Dermis microvascular lymphatic vessel endothelial cell (primary cell): ENCODE measurements around the gene GRB7. TPM values are rescaled to one million over a fixed set of nuclear protein-coding genes. Genes with fewer than 3 reads are reported as not detected.
"Not testable (repeated sequence)": the region's sequence is repeated elsewhere in the genome, so short reads cannot be mapped to it uniquely, and the experiment has no call there.

Source experiments
- DNase-seq, 2 donors: peaks; one replicate each; pipeline versions ENCODE4 v3.0.0 to v3.0.0-alpha.2; 2010; ENCODE audit warnings: low read depth in 2 of 2
- total RNA-seq: library from RNA; depleted of rRNA; stranded (reverse); fragments of >200 nt; gene quantifications from 2 replicates; pipeline ENCODE4 v1.2.1, GENCODE V29; 2014

GRB7 gene
- total RNA-seq, 1 donor from 2014 or later: not detected

DNA sequence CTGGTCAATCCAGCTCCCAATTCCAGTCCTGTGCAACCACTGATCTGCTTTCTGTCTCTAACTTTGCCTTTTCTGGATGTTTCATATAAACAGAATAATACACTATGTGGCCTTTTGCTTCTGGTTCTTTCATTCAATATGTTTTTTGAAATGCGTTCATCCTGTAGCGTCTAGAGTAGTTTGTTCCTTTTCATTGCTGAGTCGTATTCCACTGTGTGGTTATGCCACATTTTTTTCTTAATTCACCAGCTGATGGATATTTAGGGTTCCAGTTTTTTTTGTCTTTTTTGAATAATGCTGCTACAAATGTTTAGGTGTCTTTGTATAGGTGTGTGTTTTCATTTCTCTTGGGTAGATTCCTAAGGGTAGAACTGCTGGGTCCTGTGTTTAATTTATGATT is 5.2 kb upstream of the GRB7 start:
- no peak for DNase-seq

DNA sequence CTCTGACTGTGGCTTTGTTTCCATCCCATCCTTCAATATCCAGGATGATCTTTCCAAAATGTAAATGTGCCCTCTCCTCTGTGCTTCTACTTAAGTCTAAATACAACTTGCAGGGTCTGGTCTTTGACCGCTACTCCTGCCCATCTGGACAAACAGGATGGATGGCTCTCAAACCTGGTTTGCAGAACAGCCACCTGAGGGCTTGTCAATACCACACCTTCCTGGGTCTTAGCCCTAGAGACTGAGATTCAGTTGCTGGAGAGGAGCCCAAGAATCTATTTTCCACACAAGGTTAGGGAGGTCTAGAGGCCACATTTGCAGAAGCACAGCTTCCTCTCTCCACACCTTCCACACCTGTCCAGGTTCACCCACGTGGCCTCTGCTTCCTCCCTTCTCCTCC is 1.9 kb upstream of the GRB7 start:
- DNase-seq: no peak

DNA sequence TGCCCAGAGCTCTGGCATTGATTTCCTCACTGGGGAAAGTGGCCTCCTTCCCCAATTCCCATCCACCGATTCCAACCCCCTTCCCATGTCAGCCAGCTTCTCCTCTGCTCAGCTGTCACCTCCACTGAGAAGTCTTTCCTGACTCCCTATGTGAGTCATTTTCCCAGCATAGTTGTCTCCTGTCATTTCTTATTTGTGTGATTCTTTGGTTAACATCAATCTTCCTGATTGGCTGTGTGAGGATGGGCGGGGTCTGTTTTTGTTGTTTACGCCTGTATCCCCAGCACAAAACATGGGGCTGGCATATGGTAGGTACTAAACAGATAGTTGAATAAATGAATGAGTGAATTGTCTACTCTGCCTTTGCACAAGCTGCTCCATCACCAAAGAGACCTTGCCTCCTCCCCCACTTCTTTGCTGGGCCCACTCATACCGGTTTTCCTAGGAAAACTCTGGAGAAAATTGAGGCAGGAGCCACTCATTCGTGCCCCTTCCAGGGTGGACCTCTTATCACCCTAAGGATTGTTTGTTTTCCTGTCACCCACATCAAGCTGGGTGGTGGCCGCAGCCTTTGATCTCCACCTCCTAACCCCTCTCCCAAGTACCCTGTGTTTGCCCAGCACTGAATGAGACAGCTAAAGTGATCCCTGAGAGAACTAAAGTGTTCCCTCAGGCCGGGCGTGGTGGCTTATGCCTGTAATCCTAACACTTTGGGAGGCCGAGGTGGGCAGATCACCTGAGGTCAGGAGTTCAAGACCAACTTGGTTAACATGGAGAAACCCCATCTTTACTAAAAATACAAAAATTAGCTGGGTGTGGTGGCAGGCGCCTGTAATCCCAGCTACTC is 1.2 kb upstream of the GRB7 start:
- no peak for DNase-seq

DNA sequence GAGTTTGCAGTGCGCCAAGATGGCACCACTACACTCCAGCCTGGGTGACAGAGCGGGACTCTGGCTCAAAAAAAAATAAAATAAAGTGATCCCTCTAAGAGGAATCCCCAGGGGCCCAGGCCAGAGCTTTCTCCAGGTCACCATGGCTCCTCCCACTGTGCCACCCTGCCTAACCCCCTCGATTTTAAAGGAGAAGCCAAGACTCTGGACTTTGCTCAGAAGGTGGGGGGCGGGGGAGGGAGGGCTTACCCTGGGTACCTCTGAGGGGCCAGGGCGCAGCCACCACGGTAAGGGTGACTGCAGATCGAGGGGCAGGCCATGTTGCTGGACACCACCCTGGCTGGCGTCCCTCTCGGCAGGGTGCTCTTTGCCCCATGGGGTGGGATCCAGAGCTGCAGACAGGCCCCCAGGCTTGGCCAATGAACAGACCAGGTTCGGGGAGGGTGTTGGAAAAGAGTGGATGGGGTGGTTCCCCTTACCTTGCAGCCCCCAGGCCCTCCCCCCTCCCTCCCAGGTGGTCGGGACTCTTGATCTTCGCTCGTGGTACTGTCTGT is 455 bp upstream of the GRB7 start:
- DNase-seq: no peak

DNA sequence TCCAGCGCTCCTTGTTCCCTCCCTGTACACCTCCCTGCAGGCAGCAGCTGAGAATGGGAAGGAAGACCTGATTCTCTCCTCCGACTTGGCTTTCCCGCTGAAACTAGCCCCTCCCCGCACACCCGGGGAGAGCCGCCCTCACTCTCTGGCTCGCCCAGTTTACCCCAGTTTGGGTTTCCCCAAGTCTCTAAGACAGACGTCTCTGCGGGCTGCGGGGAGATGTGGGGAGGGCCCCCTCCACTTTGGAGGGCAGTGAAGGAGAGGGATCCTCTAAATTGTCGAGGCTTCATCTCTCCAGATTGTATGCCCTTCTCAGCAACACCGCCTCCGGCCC is 797 bp downstream of the GRB7 start:
- no peak for DNase-seq

DNA sequence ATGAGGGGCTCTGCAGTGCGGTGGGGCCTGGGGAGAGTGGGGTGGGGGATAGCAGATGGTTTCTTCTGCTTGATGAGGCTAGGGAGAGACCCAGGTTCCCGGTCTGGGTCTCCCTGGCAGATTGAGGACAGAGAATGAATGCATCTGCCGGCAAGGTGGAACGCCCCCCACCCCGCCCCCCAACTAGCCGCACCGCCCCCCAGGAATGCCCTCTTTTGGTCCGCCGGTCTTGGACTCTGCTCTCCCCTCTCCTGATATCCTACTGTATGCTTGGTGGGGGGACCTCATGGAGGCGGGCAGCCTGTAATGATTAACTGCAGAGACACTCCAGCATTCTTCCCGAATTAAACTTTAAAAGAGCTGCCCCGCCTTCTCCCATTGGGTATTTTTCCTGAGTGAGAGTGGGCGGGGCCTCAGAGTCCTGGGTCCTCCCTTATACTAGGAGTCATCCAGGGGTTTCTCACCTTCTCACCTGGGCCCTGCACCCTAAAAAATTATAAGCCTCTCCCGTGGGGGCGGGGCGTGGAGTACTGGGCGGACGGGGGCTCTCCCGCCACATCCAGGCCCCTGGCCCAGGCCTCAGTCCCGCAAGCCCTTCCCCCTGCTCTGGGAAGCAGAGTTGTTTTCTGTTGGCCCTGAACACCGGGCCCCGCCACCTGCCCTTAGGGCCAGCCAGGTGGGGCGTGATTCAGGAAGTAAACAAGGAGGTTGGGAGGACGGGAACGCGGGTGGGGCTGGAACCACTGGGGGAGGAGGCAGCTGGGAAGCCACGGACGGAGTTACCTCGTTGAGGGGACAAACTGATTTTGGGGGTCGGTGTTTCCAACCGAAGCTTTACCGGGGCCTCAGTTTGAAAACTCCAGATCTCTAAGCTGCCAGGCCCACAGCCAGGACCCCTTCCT is 1.5 kb downstream of the GRB7 start:
- no peak for DNase-seq

DNA sequence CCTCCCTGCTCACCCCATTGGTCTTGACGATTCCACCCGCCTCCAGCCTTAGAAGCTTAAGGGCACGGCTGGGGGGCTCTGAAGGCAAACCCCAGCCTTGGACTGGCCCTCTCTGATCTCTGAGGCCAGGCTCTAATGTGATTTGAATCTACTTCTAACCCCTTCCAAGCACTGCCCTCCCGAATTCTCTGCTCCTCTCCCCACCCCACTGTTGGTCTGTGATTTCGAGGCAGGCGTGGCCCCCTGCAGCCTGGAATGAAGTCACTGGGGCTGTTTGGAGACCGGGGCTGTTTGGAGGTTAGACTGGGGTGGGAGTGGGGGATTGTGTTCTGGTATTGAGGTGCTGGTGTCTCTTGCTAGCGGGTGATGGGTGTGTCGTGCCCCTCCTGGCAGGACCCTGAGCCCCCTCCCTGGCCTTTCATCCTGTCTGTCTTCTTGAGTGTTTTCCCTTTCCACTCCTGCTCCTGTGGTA is 2.2 kb downstream of the GRB7 start:
- DNase-seq: no peak

DNA sequence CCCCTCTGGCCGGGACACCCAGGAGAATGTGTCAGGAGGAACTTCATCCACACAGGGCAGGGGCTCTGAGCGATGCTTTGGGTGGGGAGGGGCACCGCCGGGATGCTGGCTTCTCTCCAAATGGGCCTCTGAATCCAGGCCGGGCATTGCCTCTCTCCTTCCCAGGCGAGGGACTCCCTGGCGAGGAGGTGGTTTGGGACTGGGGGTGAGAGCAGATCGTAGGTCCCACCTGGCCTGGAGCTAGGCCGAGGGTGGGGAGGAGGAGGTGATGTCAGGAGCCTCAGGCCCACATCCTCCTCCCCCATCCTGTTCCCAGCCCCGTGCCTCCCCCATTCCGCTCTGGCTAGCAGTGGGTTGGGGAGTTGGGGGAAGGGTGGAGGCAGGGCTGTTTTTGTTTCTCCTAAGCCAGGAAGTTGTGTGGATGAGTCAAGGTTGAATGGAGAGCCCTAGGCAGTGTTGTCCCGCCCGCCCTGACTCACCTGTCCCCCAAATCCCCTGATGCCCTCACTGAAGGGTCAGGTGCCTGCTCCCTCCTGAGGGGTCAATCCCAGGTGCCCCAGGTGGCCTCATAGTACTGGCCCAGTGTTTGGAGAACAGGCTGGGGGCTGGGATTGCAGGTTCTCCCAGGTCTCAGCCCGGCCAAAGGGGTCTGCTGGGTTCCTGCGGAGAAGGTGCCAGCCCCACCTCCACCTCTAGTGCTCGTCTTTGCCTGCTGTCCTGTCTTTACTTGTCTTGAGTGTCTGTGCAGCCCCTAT is 2.8 kb downstream of the GRB7 start:
- DNase-seq: peak in 1 of 2 donors; percentile 55

DNA sequence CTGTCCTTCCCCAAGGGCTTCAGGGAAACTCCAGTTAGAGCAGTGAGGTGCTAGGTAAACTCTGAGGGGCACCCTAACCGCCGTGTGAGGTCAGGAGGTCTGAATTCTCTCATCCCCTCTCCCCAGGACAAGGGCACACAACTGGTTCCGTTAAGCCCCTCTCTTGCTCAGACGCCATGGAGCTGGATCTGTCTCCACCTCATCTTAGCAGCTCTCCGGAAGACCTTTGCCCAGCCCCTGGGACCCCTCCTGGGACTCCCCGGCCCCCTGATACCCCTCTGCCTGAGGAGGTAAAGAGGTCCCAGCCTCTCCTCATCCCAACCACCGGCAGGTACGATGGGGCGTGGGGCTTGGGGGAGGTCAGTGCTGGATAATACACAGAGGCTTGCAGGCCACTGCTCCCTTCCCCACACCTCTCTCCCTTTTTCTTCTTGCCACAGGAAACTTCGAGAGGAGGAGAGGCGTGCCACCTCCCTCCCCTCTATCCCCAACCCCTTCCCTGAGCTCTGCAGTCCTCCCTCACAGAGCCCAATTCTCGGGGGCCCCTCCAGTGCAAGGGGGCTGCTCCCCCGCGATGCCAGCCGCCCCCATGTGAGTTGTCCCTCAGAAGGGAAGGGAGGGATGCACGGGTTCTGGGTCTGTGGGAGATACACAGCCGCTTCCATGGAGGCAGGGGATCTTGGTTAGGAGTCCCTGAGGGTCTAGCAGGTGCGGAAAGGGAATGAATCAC is 4.6 kb downstream of the GRB7 start:
- no peak for DNase-seq

DNA sequence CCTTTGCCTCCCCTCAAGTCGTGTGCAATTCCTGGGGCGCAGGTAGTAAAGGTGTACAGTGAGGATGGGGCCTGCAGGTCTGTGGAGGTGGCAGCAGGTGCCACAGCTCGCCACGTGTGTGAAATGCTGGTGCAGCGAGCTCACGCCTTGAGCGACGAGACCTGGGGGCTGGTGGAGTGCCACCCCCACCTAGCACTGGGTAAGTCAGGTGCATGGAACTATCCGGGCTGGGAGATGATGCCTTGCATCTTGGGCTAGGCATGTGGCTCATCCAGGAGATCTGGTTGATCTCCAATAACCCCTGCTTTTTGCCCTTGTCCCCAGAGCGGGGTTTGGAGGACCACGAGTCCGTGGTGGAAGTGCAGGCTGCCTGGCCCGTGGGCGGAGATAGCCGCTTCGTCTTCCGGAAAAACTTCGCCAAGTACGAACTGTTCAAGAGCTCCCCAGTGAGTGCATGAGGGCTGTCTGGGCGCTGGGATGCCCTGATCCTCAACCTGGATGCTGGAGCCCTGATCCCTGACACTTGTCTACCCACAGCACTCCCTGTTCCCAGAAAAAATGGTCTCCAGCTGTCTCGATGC is 5.2 kb downstream of the GRB7 start:
- DNase-seq: no peak

DNA sequence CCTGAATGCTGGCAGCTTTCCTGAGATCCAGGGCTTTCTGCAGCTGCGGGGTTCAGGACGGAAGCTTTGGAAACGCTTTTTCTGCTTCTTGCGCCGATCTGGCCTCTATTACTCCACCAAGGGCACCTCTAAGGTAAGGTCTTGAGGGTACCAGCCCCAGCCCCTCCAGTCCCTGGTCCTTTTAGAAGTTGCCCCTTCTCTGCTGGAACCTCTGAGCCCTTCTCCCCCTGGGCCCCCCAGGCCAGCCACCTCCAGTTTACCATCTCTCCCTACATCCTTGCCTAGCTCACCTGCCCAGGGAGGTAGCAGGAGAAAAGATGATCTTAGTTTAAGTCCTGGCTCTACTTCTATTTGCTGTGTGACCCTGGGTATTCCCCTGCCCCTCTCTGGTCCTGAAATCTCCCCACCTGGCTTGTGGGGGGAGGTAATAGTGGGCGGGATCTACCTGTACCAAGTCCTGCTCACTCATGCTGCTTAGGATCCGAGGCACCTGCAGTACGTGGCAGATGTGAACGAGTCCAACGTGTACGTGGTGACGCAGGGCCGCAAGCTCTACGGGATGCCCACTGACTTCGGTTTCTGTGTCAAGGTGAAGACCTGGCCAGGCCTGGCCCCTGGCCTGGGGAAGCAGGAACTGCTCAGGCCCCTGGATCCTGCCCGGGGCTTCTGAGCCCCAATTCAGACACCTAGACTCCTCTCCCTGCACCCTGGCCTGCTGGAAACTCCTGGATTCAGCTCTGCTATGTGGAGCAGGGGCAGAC is 6.5 kb downstream of the GRB7 start:
- DNase-seq: no peak

DNA sequence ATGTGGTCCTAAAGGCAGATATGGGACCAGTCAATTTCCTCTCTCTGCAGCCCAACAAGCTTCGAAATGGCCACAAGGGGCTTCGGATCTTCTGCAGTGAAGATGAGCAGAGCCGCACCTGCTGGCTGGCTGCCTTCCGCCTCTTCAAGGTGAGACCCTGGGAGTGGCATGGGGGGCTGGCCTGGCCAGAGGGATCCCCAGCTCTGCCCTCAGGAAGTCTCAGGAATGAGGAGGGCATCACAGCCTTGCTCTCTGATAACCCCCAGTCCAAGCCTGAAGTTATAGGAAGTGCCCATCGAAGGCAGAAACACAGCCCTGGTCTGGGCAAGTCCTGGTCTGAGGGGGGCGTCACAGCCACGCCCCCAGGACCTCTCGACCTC is 7.1 kb downstream of the GRB7 start:
- DNase-seq: no peak

DNA sequence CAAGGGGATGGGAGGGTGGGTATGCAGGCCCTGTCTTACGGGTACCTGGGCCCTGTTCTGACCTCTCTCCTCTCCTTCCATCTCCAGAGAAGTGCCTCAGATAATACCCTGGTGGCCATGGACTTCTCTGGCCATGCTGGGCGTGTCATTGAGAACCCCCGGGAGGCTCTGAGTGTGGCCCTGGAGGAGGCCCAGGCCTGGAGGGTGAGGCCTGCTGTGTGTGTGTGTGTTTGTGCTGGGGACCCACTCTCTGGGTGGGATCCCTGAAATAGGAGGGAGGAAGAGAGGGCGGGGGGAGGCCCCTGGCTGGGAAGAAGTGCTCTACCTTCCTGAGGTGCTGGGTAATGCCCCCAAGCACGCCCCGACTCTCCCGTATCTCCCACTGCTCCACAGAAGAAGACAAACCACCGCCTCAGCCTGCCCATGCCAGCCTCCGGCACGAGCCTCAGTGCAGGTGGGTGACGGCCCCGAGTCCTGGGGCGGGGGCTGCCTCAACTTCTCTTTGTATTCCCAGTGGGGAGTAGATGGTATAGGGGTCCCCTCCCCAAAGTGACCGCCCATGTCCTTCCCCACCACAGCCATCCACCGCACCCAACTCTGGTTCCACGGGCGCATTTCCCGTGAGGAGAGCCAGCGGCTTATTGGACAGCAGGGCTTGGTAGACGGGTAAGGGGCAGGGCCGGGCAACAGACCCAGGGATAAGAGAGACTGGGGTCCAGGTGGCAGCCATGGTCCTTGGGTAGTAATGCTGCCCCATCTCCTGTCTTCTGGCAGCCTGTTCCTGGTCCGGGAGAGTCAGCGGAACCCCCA is 7.8 kb downstream of the GRB7 start:
- no peak for DNase-seq

DNA sequence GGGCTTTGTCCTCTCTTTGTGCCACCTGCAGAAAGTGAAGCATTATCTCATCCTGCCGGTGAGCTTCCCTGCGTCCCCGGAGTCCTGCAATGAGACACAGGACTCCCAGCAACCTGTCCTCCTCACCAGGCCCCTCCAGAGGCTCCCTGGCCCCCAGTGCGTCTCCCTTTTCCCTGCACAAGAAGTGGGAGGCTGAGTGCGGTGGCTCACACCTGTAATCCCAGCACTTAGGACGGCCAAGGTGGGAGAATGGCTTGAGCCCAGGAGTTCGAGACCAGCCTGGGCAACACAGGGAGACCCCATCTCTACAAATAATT is 8.4 kb downstream of the GRB7 start:
- no peak for DNase-seq

DNA sequence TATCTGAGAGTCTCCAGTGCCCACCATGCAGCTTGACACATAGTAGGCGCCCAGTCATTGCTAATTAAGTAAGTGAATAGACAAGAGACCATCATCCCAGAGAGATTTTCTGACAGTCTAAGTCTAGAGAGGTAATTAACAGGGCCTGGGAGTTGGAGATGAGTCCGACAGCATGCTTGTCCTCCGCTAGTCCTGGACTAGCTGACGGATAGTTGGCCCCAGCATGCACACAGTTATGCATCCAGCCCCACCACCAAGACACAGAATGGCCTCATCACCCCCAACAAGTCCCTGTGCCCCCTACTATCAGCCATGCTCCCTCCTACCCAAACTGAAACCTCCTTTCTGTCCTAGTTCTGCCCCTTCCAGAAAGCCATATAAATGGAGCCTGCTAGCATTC is 10.0 kb downstream of the GRB7 start:
- DNase-seq: no peak

DNA sequence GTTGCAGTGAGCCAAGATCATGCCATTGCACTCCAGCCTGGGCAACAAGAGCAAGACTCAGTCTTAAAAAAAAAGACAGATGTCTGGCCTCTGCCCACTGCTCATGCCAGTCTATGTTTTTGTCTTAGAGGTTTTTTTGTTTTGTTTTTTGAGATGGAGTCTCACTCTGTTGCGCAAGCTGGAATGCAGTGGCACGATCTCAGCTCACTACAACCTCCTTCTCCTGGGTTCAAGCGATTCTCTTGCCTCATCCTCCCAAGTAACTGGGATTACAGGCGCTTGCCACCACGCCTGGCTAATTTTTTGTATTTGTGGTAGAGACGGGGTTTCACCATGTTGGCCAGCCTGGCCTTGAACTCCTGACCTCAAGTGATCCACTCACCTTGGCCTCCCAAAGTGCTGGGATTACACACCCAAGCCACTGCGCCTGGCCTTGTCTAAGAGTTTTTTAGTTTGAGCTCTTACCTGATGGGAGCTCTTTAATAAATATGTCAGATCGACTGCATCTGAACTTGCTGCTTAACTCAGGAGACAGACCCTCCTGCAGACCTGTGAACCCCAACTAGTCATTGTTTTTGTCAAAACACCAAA is 10.8 kb downstream of the GRB7 start:
- not testable (repeated sequence) for DNase-seq

DNA sequence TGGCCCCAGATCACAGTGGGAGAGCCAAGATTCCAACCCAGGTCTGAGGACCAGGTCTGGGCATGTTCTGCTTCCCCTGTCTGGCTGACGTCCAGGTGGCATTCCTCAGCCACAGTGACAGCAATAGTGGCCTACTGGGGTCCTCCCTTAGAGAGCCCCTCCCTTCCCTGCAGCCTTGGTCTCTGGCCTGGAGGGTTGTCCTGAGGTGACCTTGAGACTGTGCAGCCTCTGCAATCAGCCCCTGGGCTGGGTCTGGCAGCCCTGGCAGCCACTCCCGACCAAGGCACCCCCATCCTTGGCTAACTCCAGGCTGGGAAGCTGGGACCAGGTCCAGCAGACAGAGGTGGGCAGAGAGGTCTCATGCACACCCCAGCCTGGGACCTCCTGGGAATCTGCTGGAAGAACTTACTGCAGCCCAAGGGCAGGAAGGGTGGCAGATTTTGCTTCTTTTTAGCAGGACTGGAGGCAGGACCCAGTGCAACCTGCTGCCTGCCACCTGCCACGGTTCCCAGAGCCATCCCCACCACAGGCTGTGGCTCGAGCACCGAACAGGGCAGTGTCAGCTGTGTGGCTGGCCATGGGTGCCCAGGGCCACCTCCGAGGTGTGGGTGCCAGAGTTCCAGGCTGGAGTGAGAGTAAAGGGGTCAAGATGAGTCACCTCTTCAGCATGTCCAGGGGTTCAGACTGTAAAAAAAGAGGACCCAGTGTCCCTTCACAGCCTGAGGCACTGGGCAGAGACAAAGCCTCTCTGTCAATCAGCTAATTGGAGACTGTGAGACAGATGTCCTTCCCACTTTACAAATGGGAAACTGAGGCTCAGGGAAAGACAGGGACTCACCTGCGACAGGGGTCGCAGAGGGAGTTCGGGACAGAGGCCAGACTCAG is 12.6 kb downstream of the GRB7 start:
- no peak for DNase-seq

DNA sequence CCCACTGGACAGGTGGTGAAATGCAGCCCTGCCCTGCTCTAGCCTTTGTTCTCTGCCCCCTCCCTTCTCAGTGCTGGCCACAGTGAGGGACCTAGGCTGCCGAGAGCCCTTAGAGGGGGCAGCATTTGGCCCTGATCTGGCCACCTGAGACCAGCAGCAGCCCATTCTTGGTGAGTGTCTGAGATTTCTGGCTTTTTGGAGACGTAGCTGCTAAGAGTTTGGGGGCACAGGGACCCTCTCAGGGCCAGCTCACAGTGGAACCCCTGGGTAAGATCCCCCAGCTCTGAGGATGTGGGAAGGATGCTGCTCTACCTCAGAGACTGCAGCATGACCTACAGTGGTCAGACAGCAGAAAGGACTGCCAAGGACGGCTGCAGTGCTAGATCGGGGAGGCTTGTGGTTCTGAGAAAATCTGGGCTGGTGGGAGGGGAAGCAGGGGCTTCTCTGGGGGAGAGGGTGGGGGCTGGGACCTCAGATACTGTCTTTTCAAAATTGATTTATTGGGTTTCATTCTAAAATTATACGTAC is 13.3 kb downstream of the GRB7 start:
- DNase-seq: no peak
